Memory B cell (primary cell): ENCODE measurements around the gene PDE8B.

Source experiments
- ATAC-seq: fragments of 150-1000 bp; cut with Tn5 transposase; 2 replicates; pipeline ENCODE4 v1.10.0; 2021; ENCODE audit warnings: low read depth, mild to moderate bottlenecking, moderate library complexity
- DNase-seq, 2 donors: peaks; one replicate each; pipeline ENCODE4 v3.0.0; 2022; ENCODE audit warnings: low spot score in 2 of 2
- H3K27ac Mint-ChIP-seq: one replicate; pipeline ENCODE4 v1.8.0; 2022; ENCODE audit warnings: mild to moderate bottlenecking, moderate library complexity, mixed read lengths
- H3K27me3 Mint-ChIP-seq: one replicate; pipeline ENCODE4 v1.8.0; 2022; ENCODE audit warnings: mixed read lengths
- H3K36me3 Mint-ChIP-seq: one replicate; pipeline ENCODE4 v1.8.0; 2022; ENCODE audit warnings: mild to moderate bottlenecking, mixed read lengths
- H3K4me1 Mint-ChIP-seq: one replicate; pipeline ENCODE4 v1.8.0; 2022; ENCODE audit warnings: mixed read lengths
- H3K4me3 Mint-ChIP-seq: one replicate; pipeline ENCODE4 v1.8.0; 2022; ENCODE audit warnings: mild to moderate bottlenecking, moderate library complexity, mixed read lengths
- H3K9me3 Mint-ChIP-seq: one replicate; pipeline ENCODE4 v1.8.0; 2022; ENCODE audit warnings: mixed read lengths

PDE8B gene

DNA sequence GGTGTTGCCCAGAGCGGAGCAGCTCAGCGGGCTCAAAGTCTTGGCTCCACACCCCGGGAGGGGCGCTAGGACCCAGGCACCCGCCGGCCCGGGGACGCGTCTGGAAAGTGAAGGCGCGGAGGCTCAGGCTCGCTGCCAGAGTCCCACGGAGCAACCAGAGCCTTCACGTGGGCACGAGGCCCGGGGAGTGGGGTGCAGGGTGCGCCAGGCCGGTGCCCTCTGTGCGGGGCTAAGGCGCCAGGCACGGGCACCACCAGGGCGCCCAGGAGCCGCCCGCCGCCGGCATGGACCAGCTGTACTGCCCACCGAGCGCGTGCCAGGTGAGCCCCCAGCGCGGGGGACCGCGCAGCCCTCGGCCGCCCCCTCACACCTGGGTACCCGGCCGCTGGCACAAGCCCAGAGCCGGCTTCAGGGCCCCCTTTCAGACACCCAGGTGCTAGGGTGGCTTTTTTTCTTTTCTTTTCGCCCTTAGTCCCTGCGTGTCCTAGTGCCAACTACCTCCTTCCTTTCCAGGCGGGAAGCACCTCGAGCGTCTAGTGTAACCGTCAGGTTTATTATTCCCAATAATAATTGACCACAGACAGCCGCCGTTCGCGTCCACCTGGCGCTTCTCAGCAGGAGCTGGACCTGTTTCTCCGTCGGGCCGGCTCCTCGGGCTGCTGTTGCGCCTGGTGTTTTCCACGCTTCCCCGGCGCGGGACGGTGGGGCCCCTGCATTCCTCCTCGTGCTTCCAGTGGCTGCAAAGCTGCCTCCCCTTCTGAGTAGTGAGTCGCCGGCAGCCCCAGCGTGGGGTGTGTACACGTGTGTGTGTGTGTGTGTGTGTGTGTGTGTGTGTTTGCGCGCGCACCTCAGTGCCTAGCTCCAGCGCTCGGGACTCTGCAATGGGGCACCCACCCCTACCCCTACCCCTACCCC lies 30.1 kb upstream of the PDE8B start:
- Mint-ChIP-seq H3K4me3 (no peak overlapping the region), H3K4me1 (no peaks in the 10 kb centered on the region), H3K36me3 (no peaks in the 10 kb centered on the region), H3K9me3 (no peaks in the 10 kb centered on the region), H3K27me3 (peaks cover 8% of the 10 kb centered on the region), H3K27ac (no peak overlapping the region)
- no peak for ATAC-seq
- DNase-seq: no peak

DNA sequence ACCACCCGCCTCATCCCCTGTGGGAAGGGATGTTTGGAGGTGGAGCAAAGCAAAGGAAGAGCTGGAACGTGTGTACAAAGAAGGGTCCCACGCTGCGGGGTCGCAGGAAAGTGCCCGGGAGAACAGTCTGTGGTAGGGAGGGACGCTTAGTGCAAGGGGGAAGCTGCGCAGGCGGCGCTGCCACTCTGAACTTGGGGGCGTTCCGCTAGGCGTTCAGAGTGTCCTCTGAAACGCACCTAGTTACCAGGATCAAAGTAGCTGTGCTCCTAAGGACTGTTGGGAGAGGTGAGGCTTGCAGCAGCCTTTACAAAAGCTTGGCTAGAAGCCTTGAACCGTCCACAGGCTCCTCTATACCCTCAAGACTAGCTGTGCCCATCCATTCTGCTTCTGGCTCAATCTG lies 29.3 kb upstream of the PDE8B start:
- Mint-ChIP-seq H3K4me3 (no peak overlapping the region), H3K36me3 (no peaks in the 10 kb centered on the region), H3K9me3 (no peaks in the 10 kb centered on the region), H3K27me3 (peaks cover 8% of the 10 kb centered on the region), H3K4me1 (no peaks in the 10 kb centered on the region), H3K27ac (no peak overlapping the region)
- ATAC-seq (no peak), DNase-seq (no peak)

DNA sequence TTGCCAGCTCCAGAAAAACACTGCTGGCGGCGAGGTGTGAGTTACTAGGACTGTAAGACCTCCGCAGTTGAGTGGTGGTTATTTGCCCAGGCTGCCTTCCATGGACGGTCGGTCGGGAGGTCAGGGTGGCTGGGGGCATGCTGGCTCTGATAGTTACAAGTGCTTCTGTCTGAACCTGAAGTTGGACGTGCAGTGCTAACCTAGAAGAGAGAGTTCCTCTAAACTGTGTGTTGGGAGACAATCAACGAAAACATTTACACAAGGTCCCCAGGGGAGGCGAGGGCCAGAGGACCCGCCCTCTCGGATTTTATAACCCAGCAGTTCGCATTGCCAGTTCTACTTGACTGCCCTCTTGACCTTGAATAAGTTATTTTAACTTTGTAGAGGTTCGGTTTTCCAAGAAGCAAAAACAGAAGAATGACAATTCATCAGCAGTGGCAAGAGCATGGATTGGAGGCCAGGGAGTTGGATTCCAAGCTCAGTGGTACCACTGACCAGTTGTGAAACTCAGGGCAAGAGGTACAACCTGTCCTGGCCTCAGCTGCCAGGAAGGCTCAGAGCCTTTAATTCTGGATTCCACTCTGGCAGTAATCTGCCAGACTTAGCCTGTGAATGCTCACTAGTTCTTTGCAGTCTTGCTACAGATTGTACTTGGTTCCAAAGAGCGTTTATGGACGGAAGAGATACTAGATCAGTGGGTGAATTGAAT lies 28.7 kb upstream of the PDE8B start:
- no peak overlapping the region for H3K27ac Mint-ChIP-seq
- H3K4me3 Mint-ChIP-seq: no peak overlapping the region
- DNase-seq (no peak), ATAC-seq (no peak)
- H3K36me3 Mint-ChIP-seq: no peaks in the 10 kb centered on the region
- H3K27me3 Mint-ChIP-seq: peaks cover 8% of the 10 kb centered on the region
- no peaks in the 10 kb centered on the region for H3K9me3 Mint-ChIP-seq
- H3K4me1 Mint-ChIP-seq: no peaks in the 10 kb centered on the region

DNA sequence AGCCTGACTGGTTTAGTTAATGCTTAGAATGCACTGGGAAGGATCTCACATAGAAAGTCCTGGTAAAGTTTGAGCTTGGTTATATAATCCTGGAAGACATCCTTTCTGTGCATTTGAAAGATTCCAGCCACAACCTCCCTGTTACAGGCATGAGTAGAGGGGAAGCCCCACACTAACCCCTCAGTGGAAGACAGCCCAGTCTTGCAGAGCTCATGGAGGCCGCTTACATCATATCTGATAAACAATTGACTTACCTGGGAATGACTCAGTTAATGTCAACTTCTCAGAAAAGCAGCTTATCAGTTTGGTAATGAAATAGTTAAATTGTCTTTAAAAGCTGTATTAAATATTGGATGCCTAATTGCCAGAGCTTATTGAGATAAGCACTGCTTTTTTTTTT lies 28.1 kb upstream of the PDE8B start:
- H3K27ac Mint-ChIP-seq: no peak overlapping the region
- peaks cover 8% of the 10 kb centered on the region for H3K27me3 Mint-ChIP-seq
- no peak for DNase-seq
- H3K4me3 Mint-ChIP-seq: no peak overlapping the region
- no peak for ATAC-seq
- H3K9me3 Mint-ChIP-seq: no peaks in the 10 kb centered on the region
- H3K36me3 Mint-ChIP-seq: no peaks in the 10 kb centered on the region
- H3K4me1 Mint-ChIP-seq: no peaks in the 10 kb centered on the region

DNA sequence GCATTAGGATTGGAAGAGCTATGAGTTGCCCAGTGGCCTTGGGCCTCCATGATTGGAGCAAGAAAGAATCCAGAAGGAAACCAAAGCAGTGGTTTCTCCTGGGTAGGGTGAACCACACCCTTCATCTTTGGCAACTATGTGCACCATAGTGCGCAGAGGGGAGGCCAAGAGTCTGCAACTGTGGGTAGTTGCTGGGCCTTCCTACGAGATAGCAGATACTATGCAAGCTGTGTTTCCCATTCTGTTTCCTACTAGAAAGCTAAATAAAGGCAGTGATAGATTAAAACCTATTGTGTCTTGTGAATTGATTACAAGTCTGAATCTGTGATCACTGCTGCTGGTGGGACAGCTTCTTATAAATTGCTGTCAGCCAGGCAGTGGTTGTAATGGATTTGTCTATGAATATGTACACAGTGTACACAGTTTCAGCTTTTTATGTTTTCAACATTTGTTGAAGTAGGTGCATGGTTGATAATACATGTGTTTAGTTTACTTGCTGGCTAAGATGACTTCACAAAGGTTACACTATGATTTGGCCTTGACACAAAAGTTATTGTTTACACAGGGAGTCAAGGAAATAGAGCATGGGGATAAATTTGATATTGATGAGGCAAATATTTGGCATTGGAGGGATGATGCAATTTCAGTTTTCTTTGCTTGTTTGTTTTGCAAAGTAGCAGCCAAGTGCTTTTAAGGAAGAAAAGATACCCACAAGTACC lies 23.7 kb upstream of the PDE8B start:
- Mint-ChIP-seq H3K27me3 (peaks cover 12% of the 10 kb centered on the region), H3K4me1 (no peaks in the 10 kb centered on the region), H3K27ac (no peak overlapping the region), H3K36me3 (no peaks in the 10 kb centered on the region), H3K4me3 (no peak overlapping the region), H3K9me3 (no peaks in the 10 kb centered on the region)
- ATAC-seq (no peak), DNase-seq (no peak)

DNA sequence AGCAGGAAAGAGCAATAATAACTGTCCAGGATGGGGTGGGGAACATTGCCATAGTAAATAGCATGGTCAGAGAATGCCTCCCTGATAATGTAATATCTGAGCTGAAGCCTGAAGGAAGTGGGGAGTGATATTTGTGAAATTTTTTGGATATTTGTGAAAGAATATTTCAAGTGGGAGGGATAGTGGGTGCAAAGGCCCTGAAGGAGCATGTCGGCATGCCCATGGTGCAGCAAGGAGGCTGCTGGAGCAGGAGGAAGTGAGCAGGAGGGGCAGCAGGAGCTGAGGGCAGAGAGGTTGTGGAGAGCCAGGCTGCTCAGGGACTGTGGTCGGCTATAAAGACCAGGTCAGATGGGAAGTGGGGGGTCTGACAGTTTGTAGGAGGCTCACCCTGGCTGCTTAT lies 21.1 kb upstream of the PDE8B start:
- Mint-ChIP-seq H3K27me3 (peaks cover 7% of the 10 kb centered on the region), H3K36me3 (no peaks in the 10 kb centered on the region), H3K4me3 (no peak overlapping the region), H3K9me3 (no peaks in the 10 kb centered on the region), H3K4me1 (no peaks in the 10 kb centered on the region), H3K27ac (no peak overlapping the region)
- DNase-seq (no peak), ATAC-seq (no peak)

DNA sequence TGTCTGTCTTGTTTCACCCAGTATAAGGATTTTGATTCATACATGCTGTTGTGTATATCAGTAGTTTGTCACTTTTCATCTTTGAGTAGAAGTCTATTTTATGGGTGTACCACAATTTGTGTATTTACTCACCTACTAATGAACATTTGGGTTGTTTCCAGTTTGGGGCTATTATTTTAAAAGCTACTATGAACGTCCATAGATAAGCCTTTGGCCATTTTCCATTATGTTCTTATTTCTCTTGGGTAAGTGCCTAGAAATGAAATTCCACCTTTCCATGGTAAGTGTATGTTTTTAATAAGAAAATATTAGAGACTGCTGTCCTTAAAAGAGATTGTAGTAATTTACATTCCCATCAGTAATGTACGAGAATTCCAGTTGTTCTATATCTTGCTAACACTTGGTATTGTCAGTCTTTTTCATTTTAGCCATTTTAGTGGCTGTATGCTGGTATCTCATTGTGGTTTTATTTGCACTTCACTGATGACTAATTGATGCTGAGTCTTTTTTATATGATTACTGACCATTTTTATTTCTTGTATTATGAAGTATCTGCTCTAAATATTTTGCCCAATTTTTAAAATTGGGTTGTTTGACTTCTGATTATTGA lies 17.9 kb upstream of the PDE8B start:
- peaks cover 4% of the 10 kb centered on the region for H3K9me3 Mint-ChIP-seq
- peaks cover 7% of the 10 kb centered on the region for H3K27me3 Mint-ChIP-seq
- H3K27ac Mint-ChIP-seq: no peak overlapping the region
- H3K4me1 Mint-ChIP-seq: no peaks in the 10 kb centered on the region
- DNase-seq (no peak), ATAC-seq (no peak)
- no peaks in the 10 kb centered on the region for H3K36me3 Mint-ChIP-seq
- H3K4me3 Mint-ChIP-seq: no peak overlapping the region

DNA sequence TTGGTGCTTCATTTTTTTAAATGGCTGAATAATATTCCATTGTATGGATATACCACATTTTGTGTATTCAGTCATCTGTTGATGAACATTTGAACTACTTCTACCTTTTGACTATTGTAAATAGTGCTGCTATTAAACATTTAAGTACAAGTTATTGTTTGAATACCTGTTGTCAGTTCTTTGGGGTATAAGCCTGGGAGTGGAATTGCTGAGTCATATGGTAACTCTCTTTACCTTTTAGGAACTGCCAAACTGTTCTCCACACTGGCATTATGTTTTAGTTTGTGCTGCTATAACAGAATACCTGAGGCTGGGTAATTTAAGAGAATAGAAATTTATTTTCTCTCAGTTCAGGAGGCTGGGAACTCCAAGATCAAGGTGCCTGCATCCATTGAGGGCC lies 15.7 kb upstream of the PDE8B start:
- Mint-ChIP-seq H3K4me3 (no peak overlapping the region), H3K27me3 (peaks cover 1% of the 10 kb centered on the region), H3K36me3 (no peaks in the 10 kb centered on the region), H3K4me1 (no peaks in the 10 kb centered on the region), H3K9me3 (peaks cover 9% of the 10 kb centered on the region), H3K27ac (no peak overlapping the region)
- no peak for ATAC-seq
- DNase-seq: no peak

DNA sequence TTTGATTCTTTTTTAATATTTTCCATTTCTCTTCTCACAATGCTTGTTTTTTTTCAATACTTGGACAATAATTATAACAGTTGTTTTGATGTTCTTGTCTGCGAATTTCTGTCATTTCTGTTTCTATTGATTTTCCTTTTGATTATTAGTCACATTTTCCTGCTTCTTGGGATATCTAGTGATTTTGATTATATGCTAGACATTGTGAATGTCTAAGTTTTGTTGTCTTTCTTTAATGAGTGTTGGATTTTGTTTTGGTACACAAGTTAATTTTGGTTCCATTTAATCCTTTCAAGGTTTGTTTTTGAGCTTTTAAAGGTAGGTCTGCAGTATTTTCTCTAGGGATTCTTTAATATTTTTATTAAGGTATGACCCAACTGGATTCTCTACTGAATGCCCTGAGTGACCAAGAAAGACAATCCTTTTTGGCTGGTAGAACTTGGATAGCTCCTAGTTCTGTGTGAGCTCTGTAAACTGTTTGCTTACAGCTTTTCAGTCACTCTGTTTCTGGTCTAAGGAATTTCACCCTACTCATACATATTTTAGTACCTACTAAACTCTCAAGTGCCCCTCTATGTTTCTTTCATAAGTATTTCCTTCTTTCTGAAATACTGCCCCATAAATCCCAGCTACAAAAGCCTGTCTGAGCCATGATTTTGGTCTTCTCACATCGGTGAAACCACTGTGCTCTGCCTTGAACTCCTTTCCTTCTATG lies 12.5 kb upstream of the PDE8B start:
- H3K4me1 Mint-ChIP-seq: no peaks in the 10 kb centered on the region
- ATAC-seq (no peak), DNase-seq (no peak)
- H3K36me3 Mint-ChIP-seq: no peaks in the 10 kb centered on the region
- peaks cover 9% of the 10 kb centered on the region for H3K9me3 Mint-ChIP-seq
- no peak overlapping the region for H3K27ac Mint-ChIP-seq
- peaks cover 5% of the 10 kb centered on the region for H3K27me3 Mint-ChIP-seq
- no peak overlapping the region for H3K4me3 Mint-ChIP-seq

DNA sequence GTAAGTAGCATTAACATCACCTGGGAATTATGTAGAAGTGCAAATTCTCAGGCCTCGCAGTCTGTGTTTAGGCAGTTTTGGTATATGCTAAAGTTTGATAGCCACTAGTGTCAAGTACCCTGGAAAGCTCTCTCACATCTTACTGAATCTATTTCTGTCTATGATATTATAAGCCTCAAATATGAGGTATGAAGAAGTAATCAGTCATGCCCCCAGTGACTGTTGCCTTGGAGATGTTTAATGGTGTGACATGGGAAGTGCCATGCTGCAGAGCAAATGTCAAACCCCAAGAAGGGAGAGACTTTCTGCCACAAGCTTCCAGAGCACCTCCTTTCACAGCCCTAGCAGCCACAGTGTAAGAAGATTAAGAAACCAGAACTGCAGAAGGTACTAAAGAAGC lies 9.8 kb upstream of the PDE8B start:
- H3K9me3 Mint-ChIP-seq: peaks cover 7% of the 10 kb centered on the region
- peaks cover 9% of the 10 kb centered on the region for H3K27me3 Mint-ChIP-seq
- H3K36me3 Mint-ChIP-seq: no peaks in the 10 kb centered on the region
- H3K27ac Mint-ChIP-seq: no peak overlapping the region
- no peak for DNase-seq
- H3K4me3 Mint-ChIP-seq: no peak overlapping the region
- ATAC-seq: no peak
- no peaks in the 10 kb centered on the region for H3K4me1 Mint-ChIP-seq

DNA sequence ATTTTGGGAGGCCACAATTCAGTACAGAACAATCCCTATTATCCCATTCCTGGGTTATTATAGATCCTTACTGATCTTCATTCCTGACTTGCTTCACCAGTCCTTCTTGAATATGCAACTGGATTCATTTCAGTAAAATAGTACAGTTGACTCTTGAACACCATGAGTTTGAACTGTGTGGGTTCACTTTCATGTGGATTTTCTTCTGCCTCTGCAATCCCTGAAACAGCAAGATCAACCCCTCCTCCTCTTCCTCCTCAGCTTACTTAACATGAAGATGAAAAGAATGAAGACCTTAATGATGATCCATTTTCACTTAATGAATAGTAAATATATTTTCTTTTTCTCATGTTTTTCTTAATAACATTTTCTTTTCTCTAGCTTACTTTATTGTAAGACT lies 8.3 kb upstream of the PDE8B start:
- ATAC-seq: no peak
- no peak for DNase-seq

DNA sequence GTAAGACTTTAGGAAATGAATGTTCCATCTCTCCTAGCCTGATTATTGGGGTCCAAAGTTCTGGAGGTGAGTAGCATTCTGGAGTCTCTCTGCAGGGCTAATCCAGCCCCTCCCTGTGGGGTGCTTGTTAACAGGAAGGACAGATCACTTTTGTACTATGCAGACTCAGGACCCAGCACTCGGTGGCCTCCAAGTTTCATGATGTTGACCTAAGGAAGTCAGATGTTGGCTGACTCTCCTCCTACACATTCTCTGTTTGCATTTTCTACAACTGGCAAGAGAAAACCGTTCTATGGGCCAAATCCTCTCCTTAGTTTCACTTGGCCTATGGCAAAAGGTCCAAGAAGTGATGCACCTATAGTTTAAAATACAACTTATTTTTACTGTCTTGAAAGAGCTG lies 5.5 kb upstream of the PDE8B start:
- peaks cover 18% of the 10 kb centered on the region for H3K27me3 Mint-ChIP-seq
- ATAC-seq (no peak), DNase-seq (no peak)
- no peaks in the 10 kb centered on the region for H3K9me3 Mint-ChIP-seq
- H3K36me3 Mint-ChIP-seq: no peaks in the 10 kb centered on the region
- no peak overlapping the region for H3K27ac Mint-ChIP-seq
- H3K4me3 Mint-ChIP-seq: no peak overlapping the region
- H3K4me1 Mint-ChIP-seq: peaks cover 3% of the 10 kb centered on the region

More for the DNA sequence above, 8.3 kb upstream of the PDE8B start:
- peaks cover 7% of the 10 kb centered on the region for H3K9me3 Mint-ChIP-seq
- H3K27ac Mint-ChIP-seq: no peak overlapping the region
- H3K4me1 Mint-ChIP-seq: no peaks in the 10 kb centered on the region
- peaks cover 12% of the 10 kb centered on the region for H3K27me3 Mint-ChIP-seq
- no peaks in the 10 kb centered on the region for H3K36me3 Mint-ChIP-seq
- no peak overlapping the region for H3K4me3 Mint-ChIP-seq

DNA sequence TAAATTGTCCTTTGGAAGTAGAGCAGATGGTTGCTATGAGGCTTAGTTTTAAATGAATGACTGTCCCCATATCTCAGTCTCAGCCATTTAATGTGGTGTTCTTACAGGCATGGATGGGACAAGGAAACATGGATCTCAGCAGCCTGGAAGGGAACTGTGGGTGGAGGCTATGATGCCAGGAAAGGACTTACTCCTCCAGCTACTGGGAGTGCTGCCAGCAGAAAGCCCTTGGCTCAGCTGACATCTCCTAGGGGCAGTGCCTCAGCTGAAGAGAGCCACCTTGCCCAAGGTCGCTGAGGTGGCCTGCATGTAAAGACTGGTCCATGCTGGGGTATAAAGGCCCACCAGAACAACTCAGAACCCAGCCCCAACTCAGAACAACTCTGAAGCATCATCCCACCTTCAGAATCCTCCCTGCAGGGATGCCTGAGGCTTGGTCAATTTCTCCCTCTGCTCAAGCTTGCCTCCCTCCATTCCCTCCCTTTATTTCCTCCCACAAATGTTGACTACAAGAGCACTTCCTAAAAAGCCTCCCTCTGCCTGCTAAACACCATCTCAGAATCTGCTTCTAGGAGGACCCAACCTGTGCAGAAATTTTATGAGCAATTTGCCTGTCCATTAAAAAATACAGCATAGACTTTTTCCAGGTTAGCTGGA lies 1.8 kb upstream of the PDE8B start:
- no peak for DNase-seq
- H3K36me3 Mint-ChIP-seq: no peaks in the 10 kb centered on the region
- no peak overlapping the region for H3K4me3 Mint-ChIP-seq
- ATAC-seq: no peak
- no peak overlapping the region for H3K27ac Mint-ChIP-seq
- no peaks in the 10 kb centered on the region for H3K9me3 Mint-ChIP-seq
- H3K4me1 Mint-ChIP-seq: peaks cover 11% of the 10 kb centered on the region
- H3K27me3 Mint-ChIP-seq: peaks cover 27% of the 10 kb centered on the region
